Skeletal muscle cell (primary cell): Measurements from ENCODE around the gene CAV3.
"Not testable (repeated sequence)": the region's sequence is repeated elsewhere in the genome, so short reads cannot be mapped to it uniquely, and the experiment has no call there.

Experiments used
- DNase-seq: peaks from one replicate; pipeline ENCODE4 v3.0.0-alpha.2; 2010; ENCODE audit warnings: low read depth
- H3K4me3 ChIP-seq: 2 replicates; pipeline ENCODE4 v1.5.1; 2011; ENCODE audit warnings: low read depth, mild to moderate bottlenecking, control low read depth, low read length, moderate library complexity

The CAV3 gene

GRCh38 chr3:8733332-8734094 is at the start of gene CAV3:
Gene CAV3, plus strand, starts transcription at chr3:8733802. Its CDS starts 75 bp downstream, at chr3:8733877.
- no peak for DNase-seq
- H3K4me3 ChIP-seq = peak within 1 kb of the TSS; percentile 33

GRCh38 chr3:8684992-8685391 is 48.6 kb upstream of the CAV3 start:
- not testable (repeated sequence) for DNase-seq, H3K4me3 ChIP-seq

- not testable (repeated sequence) for DNase-seq, H3K4me3 ChIP-seq
These were observed 42.3 kb upstream of the CAV3 start for GRCh38 chr3:8691295-8691694.

- DNase-seq = no peak
These were observed 31.0 kb upstream of the CAV3 start for GRCh38 chr3:8702560-8702959.

DNA sequence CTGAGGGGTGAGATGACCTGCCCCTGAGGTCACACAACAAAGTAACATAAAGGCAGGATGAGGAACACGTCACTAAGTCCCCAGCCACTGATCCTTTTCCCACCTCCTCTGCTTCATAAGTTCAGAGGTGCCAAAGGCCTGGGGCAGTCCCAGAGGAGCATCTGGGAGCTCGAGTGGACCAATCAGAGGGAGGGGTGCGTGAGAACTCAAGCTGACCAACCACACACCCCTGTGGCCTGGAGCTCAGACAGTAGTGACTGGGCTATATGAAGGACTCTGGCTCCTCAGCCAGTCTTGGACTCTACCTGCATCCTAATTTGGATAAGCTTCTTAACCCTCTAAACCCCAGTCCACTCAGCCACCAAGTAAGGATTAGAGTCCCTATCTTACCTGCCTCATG is 28.0 kb upstream of the CAV3 start:
- H3K4me3 ChIP-seq = no peak overlapping the region
- no peak for DNase-seq

More at GRCh38 chr3:8702560-8702959, 31.0 kb upstream of the CAV3 start:
- H3K4me3 ChIP-seq = no peak overlapping the region

DNA sequence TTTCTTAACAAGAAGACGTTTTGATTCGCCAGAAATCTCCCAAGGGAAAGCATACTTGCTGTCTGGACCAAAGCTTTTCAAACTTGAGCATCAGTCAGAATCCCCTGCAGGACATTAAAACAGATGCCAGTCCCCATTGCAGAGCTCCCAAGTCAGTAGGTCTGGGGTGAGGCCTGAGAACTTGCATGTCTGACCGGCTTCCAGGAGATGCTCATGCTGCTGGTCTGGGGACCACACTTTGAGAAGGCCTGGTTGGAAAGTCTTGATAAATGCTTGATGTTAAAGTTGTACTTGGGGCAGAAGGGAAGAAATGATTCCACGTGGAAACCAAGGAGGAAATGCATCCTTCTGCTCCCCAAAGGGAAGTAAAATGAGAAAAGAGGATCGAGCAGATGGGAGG is 24.3 kb upstream of the CAV3 start:
- H3K4me3 ChIP-seq = no peak overlapping the region
- DNase-seq = no peak

DNA sequence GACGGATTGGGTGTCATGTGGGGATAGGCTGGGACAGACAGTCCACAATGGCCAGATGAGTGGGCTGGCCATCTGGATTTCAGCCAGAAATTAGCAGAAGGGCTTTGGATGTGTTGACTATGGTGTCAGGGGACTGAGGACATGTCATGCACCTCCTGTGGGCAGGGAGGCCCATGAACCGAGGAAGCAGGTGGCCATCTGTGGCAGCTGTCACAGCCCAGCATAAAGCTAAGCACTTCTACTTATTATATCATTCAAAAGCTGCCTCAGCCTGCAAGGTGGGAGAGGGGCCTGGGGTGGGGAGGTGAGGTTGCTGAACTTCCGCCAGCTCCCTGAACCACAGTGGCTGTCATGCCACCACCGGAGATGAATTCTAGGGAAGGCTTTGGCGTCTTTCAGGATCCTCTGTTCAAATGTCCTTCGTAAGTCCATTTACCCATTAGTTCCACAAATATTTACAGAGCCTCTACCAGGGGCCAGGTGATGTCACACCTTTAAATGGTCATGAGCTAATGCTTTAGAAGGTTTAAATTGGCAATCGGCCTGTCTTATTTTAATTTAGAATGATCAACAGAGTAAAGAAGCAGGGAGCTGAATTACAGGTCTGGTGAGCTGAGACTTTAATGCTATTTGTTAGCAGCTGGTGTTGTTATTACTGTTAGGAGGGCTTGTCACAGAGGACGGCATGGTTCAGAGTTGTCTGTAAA is 23.6 kb upstream of the CAV3 start:
- no peak overlapping the region for H3K4me3 ChIP-seq
- no peak for DNase-seq

- H3K4me3 ChIP-seq = no peak overlapping the region
These were observed 21.3 kb upstream of the CAV3 start for GRCh38 chr3:8712045-8712907.

GRCh38 chr3:8712908-8713255 is 20.7 kb upstream of the CAV3 start:
- DNase-seq = no peak
- H3K4me3 ChIP-seq = no peak overlapping the region

More at GRCh38 chr3:8712045-8712907, 21.3 kb upstream of the CAV3 start:
- DNase-seq = peak; percentile 69

- H3K4me3 ChIP-seq = no peak overlapping the region
- no peak for DNase-seq
These were observed 19.5 kb upstream of the CAV3 start for GRCh38 chr3:8713901-8714759.

GRCh38 chr3:8715757-8716156 is 17.8 kb upstream of the CAV3 start:
- DNase-seq, H3K4me3 ChIP-seq: not testable (repeated sequence)

DNA sequence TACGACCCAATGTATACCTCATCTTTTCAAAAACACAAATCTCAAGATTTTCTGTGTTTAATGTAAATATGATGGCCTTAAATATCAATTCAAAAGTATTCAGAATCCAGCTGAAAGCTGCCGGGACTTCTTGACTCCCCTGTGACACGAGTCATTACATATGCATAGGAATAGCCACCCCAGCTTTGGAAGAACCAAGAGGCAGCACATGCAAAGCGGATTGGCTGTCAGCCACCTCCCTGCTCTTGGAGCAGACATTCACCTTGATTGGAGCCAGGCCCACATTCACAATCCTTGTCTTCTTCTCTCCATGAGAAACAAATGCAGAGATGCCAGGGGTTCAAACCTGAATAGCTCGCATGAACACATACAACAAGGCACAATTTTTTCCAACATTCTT is 10.8 kb upstream of the CAV3 start:
- no peak overlapping the region for H3K4me3 ChIP-seq
- no peak for DNase-seq

DNA sequence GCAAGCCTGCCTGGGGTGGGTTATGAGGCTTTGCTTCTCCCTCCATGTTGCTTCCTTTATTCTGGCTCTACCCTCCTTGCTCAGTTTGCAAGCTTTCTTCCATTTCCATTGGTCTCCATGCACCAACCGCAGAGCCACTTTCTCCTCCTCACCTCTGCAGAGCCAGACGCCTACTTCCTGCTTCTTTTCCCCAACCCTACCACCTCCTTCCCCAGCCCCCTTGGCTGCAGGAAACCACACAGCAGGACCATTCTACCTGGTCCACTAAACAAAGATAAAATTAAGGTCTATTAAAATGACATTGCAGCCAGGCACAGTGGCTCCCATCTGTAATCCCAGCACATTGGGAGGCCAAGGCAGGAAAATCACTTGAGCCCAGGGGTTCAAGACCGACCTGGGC is 10.0 kb upstream of the CAV3 start:
- no peak overlapping the region for H3K4me3 ChIP-seq
- DNase-seq = no peak

DNA sequence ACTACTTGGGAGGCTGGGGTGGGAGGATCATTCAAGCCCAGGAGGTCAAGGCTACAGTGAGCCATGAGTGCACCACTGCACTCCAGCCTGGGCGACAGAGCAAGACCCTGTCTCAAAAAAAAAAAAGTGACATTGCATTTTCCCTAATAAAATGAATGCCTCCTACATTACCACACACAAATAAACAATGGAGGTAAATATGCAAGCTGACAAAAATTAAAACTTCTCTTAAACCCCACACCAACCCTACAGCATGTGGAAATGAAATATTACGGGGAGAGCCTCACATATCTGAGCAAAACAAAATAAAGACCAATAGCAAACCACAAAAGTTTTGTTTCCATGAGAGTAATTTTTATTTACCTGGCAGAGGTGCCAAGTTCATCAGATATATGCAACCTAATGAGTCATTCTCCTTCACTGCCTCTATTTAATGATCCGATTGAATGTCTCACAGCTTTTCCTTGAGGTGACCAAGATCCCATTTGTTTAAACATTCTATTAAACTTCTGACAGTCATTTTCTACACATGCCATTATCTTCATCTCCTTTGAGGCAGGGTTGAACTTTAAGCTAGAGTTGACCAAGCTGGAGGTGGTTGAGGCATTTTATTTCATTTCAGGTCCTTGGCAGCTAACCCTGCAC is 9.4 kb upstream of the CAV3 start:
- no peak overlapping the region for H3K4me3 ChIP-seq

GRCh38 chr3:8727605-8728512 is 5.7 kb upstream of the CAV3 start:
- no peak for DNase-seq
- H3K4me3 ChIP-seq = no peak overlapping the region

More for the DNA sequence above, 9.4 kb upstream of the CAV3 start:
- no peak for DNase-seq

DNA sequence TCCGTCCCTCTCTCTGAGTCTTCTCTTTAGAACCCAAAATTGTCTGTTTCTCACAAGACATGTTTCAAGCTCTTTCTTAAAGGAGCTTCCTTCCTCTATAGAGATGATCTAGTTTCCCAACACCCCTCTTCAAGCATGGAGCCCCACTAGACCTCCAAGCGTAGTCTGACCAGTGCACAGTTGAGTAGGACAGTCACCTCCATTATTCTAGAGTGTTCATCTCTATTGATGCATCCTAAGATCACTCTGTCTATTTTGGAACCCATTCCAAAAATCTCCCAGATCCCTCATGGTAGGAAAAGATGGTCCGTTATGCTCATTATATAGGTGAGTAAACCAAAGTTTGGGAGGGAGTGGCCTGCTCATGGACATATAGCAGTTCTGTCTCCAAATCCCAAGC is 4.1 kb upstream of the CAV3 start:
- H3K4me3 ChIP-seq = no peak overlapping the region
- DNase-seq = no peak

- DNase-seq = no peak
- H3K4me3 ChIP-seq = no peak overlapping the region
These were observed 2.9 kb upstream of the CAV3 start for GRCh38 chr3:8730656-8731055.

DNA sequence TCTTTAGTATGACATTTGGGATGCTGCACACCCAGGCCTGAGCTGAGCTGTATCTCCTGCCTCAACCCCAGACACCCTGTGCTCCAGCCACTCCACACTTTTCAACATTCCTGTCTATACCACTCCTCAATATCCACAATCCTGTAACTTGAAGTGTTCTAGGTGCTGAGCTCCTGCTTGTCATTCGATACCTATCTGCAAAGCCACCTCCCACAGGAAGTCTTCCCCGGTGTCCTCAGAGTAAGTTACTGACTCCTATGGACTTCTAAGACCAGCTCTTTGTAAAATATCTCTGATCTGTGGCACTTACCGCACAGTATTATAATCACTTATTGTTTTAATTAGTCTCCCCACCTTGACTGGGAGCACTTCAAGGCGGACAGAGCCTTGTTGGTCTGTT is 1.2 kb upstream of the CAV3 start:
- no peak for DNase-seq
- H3K4me3 ChIP-seq = no peak overlapping the region
